Smooth muscle cell (in vitro differentiated cells): ENCODE results near the gene CLK1. TPM values are rescaled to one million over a fixed set of nuclear protein-coding genes. Genes with fewer than 3 reads are reported as not detected.

Experiments used
- DNase-seq: peaks from one replicate; lab custom pipeline; 2025; ENCODE audit not compliant: unreplicated experiment; lab: John Stamatoyannopoulos, UW
- H2AFZ ChIP-seq: fragments of 200-600 bp; sonication (generic); 2 replicates; pipeline ENCODE4 v1.6.0; 2016; ENCODE audit warnings: antibody characterized with exemption, low read depth, mild to moderate bottlenecking
- H3F3A ChIP-seq: fragments of 200-600 bp; sonication (generic); 2 replicates; pipeline ENCODE4 v1.6.0; 2017; ENCODE audit warnings: antibody characterized with exemption, low read depth
- H3K27ac ChIP-seq: fragments of 200-600 bp; sonication (generic); 2 replicates; pipeline ENCODE4 v1.5.1; 2016; ENCODE audit warnings: low read depth, mild to moderate bottlenecking
- H3K27me3 ChIP-seq: fragments of 200-600 bp; sonication (generic); 2 replicates; pipeline ENCODE4 v1.6.1; 2016; ENCODE audit warnings: low read depth, mild to moderate bottlenecking
- H3K36me3 ChIP-seq: fragments of 200-600 bp; sonication (generic); 2 replicates; pipeline ENCODE4 v1.5.1; 2016; ENCODE audit warnings: low read depth
- H3K4me1 ChIP-seq: fragments of 200-600 bp; sonication (generic); 2 replicates; pipeline ENCODE4 v1.5.1; 2016; ENCODE audit warnings: low read depth
- H3K4me2 ChIP-seq: fragments of 200-600 bp; sonication (generic); 2 replicates; pipeline ENCODE4 v1.6.0; 2016; ENCODE audit warnings: mild to moderate bottlenecking
- H3K4me3 ChIP-seq: fragments of 200-600 bp; sonication (generic); 2 replicates; pipeline ENCODE4 v1.5.1; 2016; ENCODE audit warnings: mild to moderate bottlenecking
- H3K79me2 ChIP-seq: fragments of 200-600 bp; sonication (generic); 2 replicates; pipeline ENCODE4 v1.6.0; 2016; ENCODE audit warnings: low read depth, mild to moderate bottlenecking
- H3K9ac ChIP-seq: fragments of 200-600 bp; sonication (generic); 2 replicates; pipeline ENCODE4 v1.6.0; 2016; ENCODE audit warnings: low read depth
- H3K9me3 ChIP-seq: fragments of 200-600 bp; sonication (generic); replicated peaks from 2 replicates; pipeline ENCODE4 v1.5.1; 2016; ENCODE audit warnings: low read depth
- H4K20me1 ChIP-seq: fragments of 200-600 bp; sonication (generic); 2 replicates; pipeline ENCODE4 v1.6.0; 2016; ENCODE audit warnings: low read depth
- CTCF ChIP-seq: fragments of 200-600 bp; sonication (generic); IDR thresholded peaks from 2 replicates; pipeline ENCODE4 v1.5.1; 2017; ENCODE audit warnings: borderline replicate concordance, mild to moderate bottlenecking, antibody characterized with exemption; ENCODE audit not compliant: insufficient read depth, poor library complexity, severe bottlenecking
- WGBS: methylation state at CpG from one replicate; pipeline ENCODE4 v1.1.7; 2016; ENCODE audit warnings: low lambda C conversion rate; 5-methylcytosine and 5-hydroxymethylcytosine counted together
- polyA plus RNA-seq: library from polyadenylated mRNA; unstranded; fragments of >200 nt; fragmentation: Nextera tagmentation; extraction: Ambion mirVana; gene quantifications from 2 replicates; pipeline ENCODE4 v1.2.1, GENCODE V29; 2016
- total RNA-seq: library from RNA; depleted of rRNA; stranded (reverse); fragments of >200 nt; gene quantifications from 2 replicates; pipeline ENCODE4 v1.2.3, GENCODE V29; 2014

CLK1 gene
- total and polyA plus RNA-seq, 2 experiments from 2014 or later = 25.7 to 87.8 TPM

GRCh38 chr2:200850512-200851256, 13.8 kb downstream of the CLK1 start:
- peaks cover 4% of the 10 kb centered on the region for H3K79me2 ChIP-seq
- no peak overlapping the region for H2AFZ ChIP-seq
- no peaks in the 10 kb centered on the region for H3K27me3 ChIP-seq
- DNase-seq = no peak
- no peak for TF ChIP-seq CTCF
- H3K4me2 ChIP-seq = no peak overlapping the region
- no peaks in the 10 kb centered on the region for H3K4me1 ChIP-seq
- peaks cover 43% of the 10 kb centered on the region for H3F3A ChIP-seq
- no peaks in the 10 kb centered on the region for H3K9me3 ChIP-seq
- H3K36me3 ChIP-seq = peaks cover 26% of the 10 kb centered on the region
- H4K20me1 ChIP-seq = peaks cover 51% of the 10 kb centered on the region
- no peak overlapping the region for H3K9ac ChIP-seq
- no peak overlapping the region for H3K4me3 ChIP-seq
- WGBS = 92% methylated on average over 14 of the region's 14 CpGs
- H3K27ac ChIP-seq = no peak overlapping the region

GRCh38 chr2:200847939-200848338, 16.5 kb downstream of the CLK1 start:
- H3K4me2 ChIP-seq = no peak overlapping the region
- TF ChIP-seq CTCF = no peak
- no peak overlapping the region for H3K9ac ChIP-seq
- H3K9me3 ChIP-seq = no peaks in the 10 kb centered on the region
- peaks cover 23% of the 10 kb centered on the region for H3F3A ChIP-seq
- peaks cover 10% of the 10 kb centered on the region for H3K36me3 ChIP-seq
- no peaks in the 10 kb centered on the region for H3K27me3 ChIP-seq
- no peaks in the 10 kb centered on the region for H3K79me2 ChIP-seq
- H4K20me1 ChIP-seq = peaks cover 24% of the 10 kb centered on the region
- no peak overlapping the region for H3K27ac ChIP-seq
- no peak for DNase-seq
- no peak overlapping the region for H3K4me3 ChIP-seq
- no peak overlapping the region for H2AFZ ChIP-seq
- 92% methylated on average over 4 of the region's 4 CpGs for WGBS
- no peaks in the 10 kb centered on the region for H3K4me1 ChIP-seq

- H3F3A ChIP-seq = peaks cover 16% of the 10 kb centered on the region
- no peaks in the 10 kb centered on the region for H3K9me3 ChIP-seq
- H4K20me1 ChIP-seq = peaks cover 17% of the 10 kb centered on the region
- no peak overlapping the region for H3K9ac ChIP-seq
- TF ChIP-seq CTCF = no peak
- H3K36me3 ChIP-seq = peaks cover 3% of the 10 kb centered on the region
- H3K4me3 ChIP-seq = no peak overlapping the region
- no peak overlapping the region for H3K27ac ChIP-seq
- H3K4me1 ChIP-seq = no peaks in the 10 kb centered on the region
- no peak overlapping the region for H2AFZ ChIP-seq
- no peaks in the 10 kb centered on the region for H3K79me2 ChIP-seq
- H3K4me2 ChIP-seq = no peak overlapping the region
- no peaks in the 10 kb centered on the region for H3K27me3 ChIP-seq
- DNase-seq = no peak
Observed at GRCh38 chr2:200847269-200847668, 17.2 kb downstream of the CLK1 start.
